WTC11 (cell line): ENCODE measurements around the gene RXRA. TPM values are rescaled to one million over a fixed set of nuclear protein-coding genes. Genes with fewer than 3 reads are reported as not detected.

Experiments used
- ATAC-seq: fragments of 200-7000 bp; cut with Tn5 transposase; 2 replicates; pipeline ENCODE4 v1.10.0; 2021; ENCODE audit warnings: mild to moderate bottlenecking, moderate library complexity
- CTCF ChIA-PET: fragments of 300-600 bp; sonication (Branson Sonifier 250); formaldehyde crosslinking; loops from one replicate; lab custom pipeline; 2021; ENCODE audit warnings: antibody characterized with exemption; lab: Charles Lee
- POLR2A ChIA-PET: fragments of 350-600 bp; sonication (Branson Sonifier 250); formaldehyde crosslinking; loops from one replicate; lab custom pipeline; 2021; ENCODE audit warnings: antibody characterized with exemption; lab: Charles Lee
- DNase-seq: peaks from one replicate; pipeline ENCODE4 v3.0.0; 2021; ENCODE audit warnings: low spot score
- H3K27ac Mint-ChIP-seq: 2 replicates; pipeline ENCODE4 v1.8.0; 2021; ENCODE audit warnings: mixed read lengths
- H3K27me3 Mint-ChIP-seq: 2 replicates; pipeline ENCODE4 v1.8.0; 2021; ENCODE audit warnings: low read depth, mild to moderate bottlenecking, moderate library complexity, mixed read lengths
- H3K36me3 Mint-ChIP-seq: 2 replicates; pipeline ENCODE4 v1.8.0; 2021; ENCODE audit warnings: mixed read lengths
- H3K4me1 Mint-ChIP-seq: 2 replicates; pipeline ENCODE4 v1.8.0; 2022; ENCODE audit warnings: mixed read lengths
- H3K4me3 Mint-ChIP-seq: 2 replicates; pipeline ENCODE4 v1.8.0; 2021; ENCODE audit warnings: mild to moderate bottlenecking, moderate library complexity, mixed read lengths
- H3K9me3 Mint-ChIP-seq: 2 replicates; pipeline ENCODE4 v1.8.0; 2021; ENCODE audit warnings: mixed read lengths
- E2F4 ChIP-seq: sonication (generic); formaldehyde crosslinking; IDR thresholded peaks from 2 replicates; pipeline ENCODE4 v1.8.1; 2022; ENCODE audit warnings: low read depth, mild to moderate bottlenecking, moderate library complexity, missing genetic modification reagents, borderline replicate concordance
- E2F5 ChIP-seq: sonication (generic); formaldehyde crosslinking; IDR thresholded peaks from 2 replicates; pipeline ENCODE4 v1.8.1; 2022; ENCODE audit warnings: mild to moderate bottlenecking, moderate library complexity, missing genetic modification reagents
- FOXJ3 ChIP-seq: sonication (generic); formaldehyde crosslinking; IDR thresholded peaks from 2 replicates; pipeline ENCODE4 v1.9.0; 2021; ENCODE audit warnings: missing genetic modification reagents, mild to moderate bottlenecking, borderline replicate concordance
- GABPB1 ChIP-seq: sonication (generic); formaldehyde crosslinking; IDR thresholded peaks from 2 replicates; pipeline ENCODE4 v1.8.1; 2023; ENCODE audit warnings: mild to moderate bottlenecking, missing genetic modification reagents
- GRHL2 ChIP-seq: fragments of 250-450 bp; sonication (Bioruptor Pico); IDR thresholded peaks from 2 replicates; pipeline ENCODE4 v1.8.0; 2022; ENCODE audit warnings: mild to moderate bottlenecking, moderate library complexity; ENCODE audit not compliant: insufficient replicate concordance, severe bottlenecking
- GTF2I ChIP-seq: fragments of 250-450 bp; sonication (Bioruptor Pico); conservative IDR thresholded peaks from 2 replicates; pipeline ENCODE4 v1.4.0; 2021; ENCODE audit warnings: mild to moderate bottlenecking
- HMGA2 ChIP-seq: fragments of 250-450 bp; sonication (Bioruptor Pico); IDR thresholded peaks from 2 replicates; pipeline ENCODE4 v1.4.0; 2021; ENCODE audit warnings: mild to moderate bottlenecking, moderate library complexity
- KAT7 ChIP-seq: sonication (generic); formaldehyde crosslinking; IDR thresholded peaks from 2 replicates; pipeline ENCODE4 v1.8.1; 2023; ENCODE audit warnings: missing genetic modification reagents, mild to moderate bottlenecking, borderline replicate concordance
- OVOL2 ChIP-seq: fragments of 250-450 bp; sonication (Bioruptor Pico); IDR thresholded peaks from 2 replicates; pipeline ENCODE4 v1.9.0; 2021; ENCODE audit warnings: mild to moderate bottlenecking, borderline replicate concordance
- SMAD4 ChIP-seq: sonication (generic); formaldehyde crosslinking; IDR thresholded peaks from 2 replicates; pipeline ENCODE4 v1.8.0; 2022; ENCODE audit warnings: mild to moderate bottlenecking, missing genetic modification reagents
- SOX15 ChIP-seq: fragments of 250-450 bp; sonication (Bioruptor Pico); IDR thresholded peaks from 2 replicates; pipeline ENCODE4 v1.9.0; 2021; ENCODE audit warnings: mild to moderate bottlenecking
- STAT6 ChIP-seq: sonication (generic); formaldehyde crosslinking; conservative IDR thresholded peaks from 2 replicates; pipeline ENCODE4 v1.8.1; 2023; ENCODE audit warnings: mild to moderate bottlenecking, low read depth, missing genetic modification reagents, moderate library complexity
- ZMAT4 ChIP-seq: fragments of 250-450 bp; sonication (Bioruptor Pico); IDR thresholded peaks from 2 replicates; pipeline ENCODE4 v1.9.0; 2021; ENCODE audit warnings: mild to moderate bottlenecking
- ZNF138 ChIP-seq: sonication (generic); formaldehyde crosslinking; conservative IDR thresholded peaks from 2 replicates; pipeline ENCODE4 v1.8.1; 2022; ENCODE audit warnings: mild to moderate bottlenecking, moderate library complexity, missing genetic modification reagents
- ZNF219 ChIP-seq: sonication (generic); formaldehyde crosslinking; IDR thresholded peaks from 2 replicates; pipeline ENCODE4 v1.8.0; 2023; ENCODE audit warnings: missing genetic modification reagents, mild to moderate bottlenecking, borderline replicate concordance
- ZNF232 ChIP-seq: sonication (generic); formaldehyde crosslinking; IDR thresholded peaks from 2 replicates; pipeline ENCODE4 v1.8.0; 2022; ENCODE audit warnings: mild to moderate bottlenecking, missing genetic modification reagents
- ZNF317 ChIP-seq: sonication (generic); formaldehyde crosslinking; IDR thresholded peaks from 2 replicates; pipeline ENCODE4 v1.8.1; 2023; ENCODE audit warnings: low read depth, mild to moderate bottlenecking, moderate library complexity, missing genetic modification reagents, borderline replicate concordance
- ZSCAN18 ChIP-seq: fragments of 250-450 bp; sonication (Bioruptor Pico); IDR thresholded peaks from 2 replicates; pipeline ENCODE4 v2.1.2; 2022; ENCODE audit warnings: mild to moderate bottlenecking, moderate library complexity
- total RNA-seq: library from RNA; stranded (reverse); gene quantifications from 3 replicates; pipeline ENCODE4 v1.2.3, GENCODE V29; 2021
- TF ChIP-seq, protein P1 (sequence below): sonication (generic); formaldehyde crosslinking; IDR thresholded peaks from 2 replicates; pipeline ENCODE4 v1.8.1; 2023; ENCODE audit warnings: mild to moderate bottlenecking, missing genetic modification reagents
- TF ChIP-seq, protein P2 (sequence below): sonication (generic); formaldehyde crosslinking; IDR thresholded peaks from 2 replicates; pipeline ENCODE4 v1.8.1; 2023; ENCODE audit warnings: mild to moderate bottlenecking, moderate library complexity, missing genetic modification reagents

RXRA gene
- total RNA-seq, 1 experiment from 2014 or later = 27.5 TPM

- Mint-ChIP-seq H3K27me3 (no peaks in the 10 kb centered on the region), H3K36me3 (no peaks in the 10 kb centered on the region), H3K27ac (peak overlapping the region; percentile 74; the same call in 1 of the 2 replicates), H3K4me3 (no peak overlapping the region), H3K4me1 (peaks cover 7% of the 10 kb centered on the region; the same call in 1 of the 2 replicates), H3K9me3 (no peaks in the 10 kb centered on the region)
- DNase-seq = no peak
- CTCF ChIA-PET = interaction anchor here (0.6 to 1.6 kb wide), 8 partner anchors 10 to 191 kb away, joined by 3 to 9 read pairs (median 3); partner anchors contain the start of gene RNU6ATAC
- ATAC-seq = no peak
- POLR2A ChIA-PET = no interaction called here
- TF ChIP-seq ZSCAN18 = no peak
- TF ChIP-seq E2F5 = no peak
- TF ChIP-seq GTF2I (CRISPR knock-in tag) = no peak
- TF ChIP-seq FOXJ3 (CRISPR knock-in tag) = no peak
- no peak for TF ChIP-seq ZNF317 (CRISPR knock-in tag)
- TF ChIP-seq STAT6 = no peak
- TF ChIP-seq, protein P1, sequence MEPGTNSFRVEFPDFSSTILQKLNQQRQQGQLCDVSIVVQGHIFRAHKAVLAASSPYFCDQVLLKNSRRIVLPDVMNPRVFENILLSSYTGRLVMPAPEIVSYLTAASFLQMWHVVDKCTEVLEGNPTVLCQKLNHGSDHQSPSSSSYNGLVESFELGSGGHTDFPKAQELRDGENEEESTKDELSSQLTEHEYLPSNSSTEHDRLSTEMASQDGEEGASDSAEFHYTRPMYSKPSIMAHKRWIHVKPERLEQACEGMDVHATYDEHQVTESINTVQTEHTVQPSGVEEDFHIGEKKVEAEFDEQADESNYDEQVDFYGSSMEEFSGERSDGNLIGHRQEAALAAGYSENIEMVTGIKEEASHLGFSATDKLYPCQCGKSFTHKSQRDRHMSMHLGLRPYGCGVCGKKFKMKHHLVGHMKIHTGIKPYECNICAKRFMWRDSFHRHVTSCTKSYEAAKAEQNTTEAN (CRISPR knock-in tag) = no peak
- no peak for TF ChIP-seq OVOL2 (CRISPR knock-in tag)
- no peak for TF ChIP-seq GABPB1 (CRISPR knock-in tag)
- TF ChIP-seq ZNF138 = no peak
- TF ChIP-seq, protein P2, sequence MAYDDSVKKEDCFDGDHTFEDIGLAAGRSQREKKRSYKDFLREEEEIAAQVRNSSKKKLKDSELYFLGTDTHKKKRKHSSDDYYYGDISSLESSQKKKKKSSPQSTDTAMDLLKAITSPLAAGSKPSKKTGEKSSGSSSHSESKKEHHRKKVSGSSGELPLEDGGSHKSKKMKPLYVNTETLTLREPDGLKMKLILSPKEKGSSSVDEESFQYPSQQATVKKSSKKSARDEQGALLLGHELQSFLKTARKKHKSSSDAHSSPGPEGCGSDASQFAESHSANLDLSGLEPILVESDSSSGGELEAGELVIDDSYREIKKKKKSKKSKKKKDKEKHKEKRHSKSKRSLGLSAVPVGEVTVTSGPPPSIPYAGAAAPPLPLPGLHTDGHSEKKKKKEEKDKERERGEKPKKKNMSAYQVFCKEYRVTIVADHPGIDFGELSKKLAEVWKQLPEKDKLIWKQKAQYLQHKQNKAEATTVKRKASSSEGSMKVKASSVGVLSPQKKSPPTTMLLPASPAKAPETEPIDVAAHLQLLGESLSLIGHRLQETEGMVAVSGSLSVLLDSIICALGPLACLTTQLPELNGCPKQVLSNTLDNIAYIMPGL (CRISPR knock-in tag) = no peak
- no peak for TF ChIP-seq ZNF232
- no peak for TF ChIP-seq SOX15 (CRISPR knock-in tag)
- no peak for TF ChIP-seq E2F4
- no peak for TF ChIP-seq HMGA2 (CRISPR knock-in tag)
- TF ChIP-seq ZNF219 (CRISPR knock-in tag) = no peak
- TF ChIP-seq SMAD4 = no peak
- no peak for TF ChIP-seq ZMAT4 (CRISPR knock-in tag)
- no peak for TF ChIP-seq GRHL2
- TF ChIP-seq KAT7 (CRISPR knock-in tag) = no peak
These were observed 28.9 kb downstream of the RXRA start for GRCh38 chr9:134355158-134355557.
